Suprapubic skin (tissue), 3 donors: Measurements from ENCODE around the gene TMED10.

Experiments
- CTCF ChIP-seq, 2 donors: fragments of 200-600 bp in 1 of 2; fragments of 450-650 bp in 1 of 2; sonication (generic) in 1 of 2; IDR thresholded peaks; one replicate each; pipeline ENCODE4 v1.5.1; 2016 to 2019; ENCODE audit warnings: antibody characterized with exemption in 2 of 2, mild to moderate bottlenecking in 1 of 2, moderate library complexity in 1 of 2
- EP300 ChIP-seq: sonication (generic); formaldehyde crosslinking; IDR thresholded peaks from one replicate; pipeline ENCODE4 v1.6.1; 2017; ENCODE audit warnings: antibody characterized with exemption

- no peak for TF ChIP-seq CTCF (IDR thresholded peaks at IDR 0.05)
- no peak for TF ChIP-seq EP300
Measured at GRCh38 chr14:75167325-75167724, 9.1 kb downstream of the TMED10 start.
